Stimulated activated CD4-positive, alpha-beta T cell treated with anti-CD3 and anti-CD28 coated beads, Interleukin-1b, Interleukin-23, amount 100 ng/mL, for 24 hours (primary cell): ENCODE data around the gene FBXO34.
"Not testable (repeated sequence)": the region's sequence is repeated elsewhere in the genome, so short reads cannot be mapped to it uniquely, and the experiment has no call there.

Source experiments
- DNase-seq, 4 experiments: peaks; one replicate each; pipeline ENCODE4 v3.0.0-alpha.2; 2020; ENCODE audit warnings: low read depth in 4 of 4, low spot score in 1 of 4

FBXO34 gene

GRCh38 chr14:55374771-55375170 lies 103.5 kb downstream of the FBXO34 start:
- no peak for DNase-seq

- no peak for DNase-seq
Measured at GRCh38 chr14:55377236-55377635, 106.0 kb downstream of the FBXO34 start.

- no peak for DNase-seq
Measured at GRCh38 chr14:55381040-55381439, 109.8 kb downstream of the FBXO34 start.

DNA sequence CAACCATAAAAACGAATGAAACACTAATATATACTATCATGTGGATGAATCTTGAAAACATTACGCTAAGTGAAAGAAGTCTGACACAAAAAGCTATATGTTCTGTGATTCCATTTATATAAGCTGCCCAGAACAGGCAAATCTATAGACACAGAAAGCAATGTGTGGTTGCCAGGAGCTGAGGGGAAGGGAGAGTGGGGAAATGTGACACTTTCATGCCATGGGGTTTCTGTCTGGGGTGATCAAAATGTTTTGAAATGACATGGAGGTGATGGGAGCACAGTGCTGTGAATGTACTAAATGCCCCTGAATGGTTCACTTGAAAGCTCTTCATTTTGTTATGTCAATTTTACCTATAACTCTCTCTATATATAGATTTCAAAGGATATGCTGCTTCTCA lies 110.3 kb downstream of the FBXO34 start:
- no peak for DNase-seq

DNA sequence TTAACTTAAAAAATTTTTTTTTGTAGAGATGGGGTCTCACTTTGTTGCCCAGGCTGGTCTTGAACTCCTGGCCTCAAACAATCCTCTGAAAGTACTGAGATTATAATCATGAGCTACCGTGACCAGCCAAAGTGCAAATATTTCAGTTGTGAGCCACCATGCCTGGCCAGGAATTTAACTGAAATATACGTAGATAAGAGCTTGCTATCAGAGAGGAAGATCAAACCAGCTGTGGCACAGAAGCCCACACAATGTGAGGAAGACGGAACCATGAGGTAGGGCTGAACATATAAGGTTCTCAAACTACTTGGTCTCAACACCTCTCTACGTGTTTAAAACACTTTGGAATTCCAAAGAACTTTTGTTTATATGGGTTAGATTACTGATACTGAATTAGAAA lies 111.3 kb downstream of the FBXO34 start:
- no peak for DNase-seq

DNA sequence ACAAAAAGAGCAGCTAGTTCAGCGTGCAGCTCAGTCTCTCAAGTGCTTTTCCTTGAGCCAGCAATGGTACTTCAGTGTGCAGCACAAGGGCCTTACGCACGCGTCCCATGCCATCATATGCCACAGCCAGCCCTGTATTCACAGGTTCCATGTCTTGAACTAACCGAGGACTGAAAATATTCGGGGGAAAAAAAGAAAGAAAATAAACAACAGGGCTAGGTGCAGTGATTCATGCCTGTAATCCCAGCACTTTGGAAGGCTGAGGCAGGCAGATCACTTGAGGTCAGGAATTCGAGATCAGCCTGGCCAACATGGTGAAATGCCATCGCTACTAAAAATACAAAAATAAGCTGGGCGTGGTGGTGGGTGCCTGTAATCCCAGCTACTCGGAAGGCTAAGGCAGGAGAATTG lies 111.8 kb downstream of the FBXO34 start:
- DNase-seq = not testable (repeated sequence)

GRCh38 chr14:55383541-55384140 lies 112.4 kb downstream of the FBXO34 start:
- no peak for DNase-seq

GRCh38 chr14:55384536-55384935 lies 113.3 kb downstream of the FBXO34 start:
- no peak for DNase-seq

- DNase-seq = no peak
Measured at GRCh38 chr14:55386037-55386808, 115.0 kb downstream of the FBXO34 start.

DNA sequence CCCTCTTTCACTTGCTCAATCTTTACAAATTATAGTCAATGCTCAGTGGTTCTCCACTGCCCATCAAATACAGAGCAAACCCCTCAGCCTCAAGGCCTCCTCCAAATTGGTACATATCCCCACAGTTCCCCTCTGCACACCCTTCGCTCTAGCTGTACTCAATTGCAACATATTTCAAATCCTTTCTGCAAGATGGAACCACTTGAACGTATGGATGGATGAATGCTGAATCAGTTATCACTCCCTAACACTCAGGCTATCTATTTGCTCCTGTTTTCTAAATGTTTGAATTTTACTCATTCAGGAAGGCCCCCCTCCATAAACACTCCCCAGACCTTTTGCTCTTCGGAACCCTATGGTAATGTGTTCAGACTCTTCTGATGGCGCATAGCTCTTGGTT lies 115.9 kb downstream of the FBXO34 start:
- DNase-seq = no peak

DNA sequence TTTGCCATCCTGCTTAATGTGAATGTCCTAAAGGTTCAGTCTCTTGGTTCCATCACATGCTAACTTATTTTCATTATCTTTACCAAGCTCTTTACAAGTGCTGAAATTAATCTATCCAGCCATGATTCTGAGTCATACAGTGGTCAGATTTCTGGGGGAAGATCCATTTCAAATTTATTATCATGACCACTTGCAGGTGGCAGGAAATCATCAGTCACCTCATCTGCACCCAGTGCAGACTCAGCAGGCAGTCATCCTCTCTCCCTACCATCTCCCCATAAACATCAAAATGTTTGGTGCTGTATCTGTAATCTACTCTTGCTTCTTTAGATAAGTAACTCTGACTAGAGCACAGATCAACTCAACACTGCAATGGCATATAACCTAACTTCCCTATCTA lies 116.9 kb downstream of the FBXO34 start:
- no peak for DNase-seq

DNA sequence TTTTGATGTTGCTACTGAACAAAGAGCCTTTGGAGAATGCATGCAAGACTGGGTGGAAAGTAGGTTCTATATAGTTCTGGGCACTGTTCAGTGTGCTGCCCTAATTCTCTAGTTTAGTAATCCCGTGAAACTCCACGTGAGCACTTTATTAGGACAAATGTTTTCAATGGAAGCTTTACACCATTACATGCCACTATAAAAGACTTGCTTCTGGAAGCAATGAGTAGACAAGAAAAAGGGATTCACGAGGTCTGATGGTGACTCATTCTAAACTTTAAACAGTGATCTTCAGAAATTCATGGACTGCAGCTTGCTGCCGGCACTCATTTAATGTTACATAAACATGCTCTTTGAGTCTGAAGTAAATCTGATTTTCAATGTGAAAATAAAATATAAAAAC lies 118.1 kb downstream of the FBXO34 start:
- no peak for DNase-seq

DNA sequence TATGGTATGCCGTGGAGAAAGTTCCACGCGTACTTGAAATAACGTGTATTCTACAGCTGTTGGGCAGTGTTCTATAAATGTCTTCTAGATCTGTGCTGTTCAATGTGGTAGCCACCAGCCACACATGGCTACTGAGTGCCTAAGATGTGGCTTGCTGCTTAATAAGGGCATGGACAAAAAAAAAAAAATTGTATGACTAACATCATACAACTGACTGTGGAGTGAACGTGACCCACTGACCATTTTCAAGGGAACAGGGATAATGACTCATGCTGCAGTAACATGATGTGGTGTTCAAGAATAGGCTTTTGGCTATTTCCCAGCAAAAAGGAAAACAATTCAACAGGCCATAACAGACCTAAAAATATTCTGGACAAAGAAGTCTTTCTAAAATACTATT lies 127.5 kb downstream of the FBXO34 start:
- no peak for DNase-seq

DNA sequence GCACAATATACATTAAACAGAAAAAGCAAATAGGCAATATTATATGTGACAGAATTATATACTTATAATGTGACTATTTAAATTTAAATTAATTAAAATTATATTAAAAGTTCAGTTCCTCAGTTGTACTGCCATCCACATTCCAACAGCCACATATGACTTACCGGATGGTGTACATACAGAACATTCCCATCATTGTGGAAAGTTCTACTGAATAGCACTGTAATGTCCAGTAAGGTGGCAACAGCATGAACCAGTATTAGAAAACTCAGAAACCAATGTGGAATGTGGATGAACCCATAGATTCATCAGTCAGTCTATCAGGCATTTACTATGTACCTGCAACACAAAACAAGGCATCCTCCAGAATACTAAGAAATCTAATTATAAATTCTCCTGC lies 128.0 kb downstream of the FBXO34 start:
- no peak for DNase-seq

- DNase-seq = no peak
Measured at GRCh38 chr14:55399852-55400251, 128.6 kb downstream of the FBXO34 start.

DNA sequence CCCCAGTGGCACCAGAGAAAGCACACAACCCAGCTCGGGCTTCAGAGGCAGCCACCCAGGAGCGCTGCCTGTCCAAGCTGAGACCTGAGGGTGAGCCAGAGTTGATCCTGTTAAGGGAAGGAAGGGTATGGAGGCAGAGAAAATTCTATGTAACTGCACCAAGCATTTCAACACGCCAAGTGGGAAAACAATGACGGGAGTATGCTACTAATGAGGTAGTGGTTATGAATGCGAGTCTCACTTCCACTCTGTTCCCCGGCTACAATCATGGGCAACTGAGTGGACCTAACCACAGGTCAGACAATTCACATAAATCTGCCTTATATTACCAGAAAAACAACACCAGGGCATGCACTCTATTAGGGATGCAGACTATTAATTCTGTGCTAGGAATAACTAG lies 130.5 kb downstream of the FBXO34 start:
- no peak for DNase-seq
